ENCODE measurements around the gene ARL13B.
"Not testable (repeated sequence)": the region's sequence is repeated elsewhere in the genome, so short reads cannot be mapped to it uniquely, and the experiment has no call there.

ARL13B gene

GRCh38 chr3:94011233-94011711 lies 31.3 kb downstream of the ARL13B start:
- Mint-ChIP-seq H3K4me3 (no peak overlapping the region), H3K27me3 (no peaks in the 10 kb centered on the region), H3K9me3 (no peaks in the 10 kb centered on the region), H3K36me3 (ENCODE audit: insufficient read depth) (no peaks in the 10 kb centered on the region), H3K4me1 (ENCODE audit: low read depth in 2 of 2) (peaks cover 4 to 5% of the 10 kb centered on the region in 2 donors), H3K27ac (no peak overlapping the region)
- no peak for DNase-seq
- no peak for ATAC-seq (replicated peaks)

- no peak for DNase-seq
- Mint-ChIP-seq H3K4me3 (no peak overlapping the region), H3K9me3 (no peaks in the 10 kb centered on the region), H3K4me1 (ENCODE audit: low read depth in 2 of 2) (peaks cover 4 to 5% of the 10 kb centered on the region in 2 donors), H3K36me3 (ENCODE audit: insufficient read depth) (no peaks in the 10 kb centered on the region), H3K27me3 (no peaks in the 10 kb centered on the region), H3K27ac (no peak overlapping the region)
- no peak for ATAC-seq (replicated peaks)
Observed at GRCh38 chr3:94012185-94012584, 32.2 kb downstream of the ARL13B start.

GRCh38 chr3:94015025-94015424 lies 35.1 kb downstream of the ARL13B start:
- peaks cover 4 to 5% of the 10 kb centered on the region in 2 donors for H3K4me1 Mint-ChIP-seq (ENCODE audit: low read depth in 2 of 2)
- H3K36me3 Mint-ChIP-seq (ENCODE audit: insufficient read depth) = no peaks in the 10 kb centered on the region
- no peaks in the 10 kb centered on the region for H3K27me3 Mint-ChIP-seq
- H3K9me3 Mint-ChIP-seq = no peaks in the 10 kb centered on the region
- H3K27ac Mint-ChIP-seq = no peak overlapping the region
- no peak for ATAC-seq (replicated peaks)
- no peak for DNase-seq
- no peak overlapping the region for H3K4me3 Mint-ChIP-seq

- DNase-seq (no peak), ATAC-seq (replicated peaks) (no peak)
- H3K27ac Mint-ChIP-seq = no peak overlapping the region
- H3K9me3 Mint-ChIP-seq = no peaks in the 10 kb centered on the region
- H3K4me1 Mint-ChIP-seq (ENCODE audit: low read depth in 2 of 2) = no peaks in the 10 kb centered on the region
- no peaks in the 10 kb centered on the region for H3K27me3 Mint-ChIP-seq
- H3K4me3 Mint-ChIP-seq = no peak overlapping the region
- no peaks in the 10 kb centered on the region for H3K36me3 Mint-ChIP-seq (ENCODE audit: insufficient read depth)
Observed at GRCh38 chr3:94019659-94020058, 39.7 kb downstream of the ARL13B start.

- no peaks in the 10 kb centered on the region for H3K9me3 Mint-ChIP-seq
- no peaks in the 10 kb centered on the region for H3K36me3 Mint-ChIP-seq (ENCODE audit: insufficient read depth)
- no peak overlapping the region for H3K4me3 Mint-ChIP-seq
- no peaks in the 10 kb centered on the region for H3K27me3 Mint-ChIP-seq
- H3K4me1 Mint-ChIP-seq (ENCODE audit: low read depth in 2 of 2) = no peaks in the 10 kb centered on the region
- ATAC-seq (replicated peaks) = no peak
- no peak overlapping the region for H3K27ac Mint-ChIP-seq
- DNase-seq = no peak
Observed at GRCh38 chr3:94020293-94020692, 40.3 kb downstream of the ARL13B start.

GRCh38 chr3:94024385-94024784 lies 44.4 kb downstream of the ARL13B start:
- Mint-ChIP-seq H3K4me1 (ENCODE audit: low read depth in 2 of 2) (no peaks in the 10 kb centered on the region), H3K27me3 (no peaks in the 10 kb centered on the region), H3K27ac (no peak overlapping the region), H3K9me3 (no peaks in the 10 kb centered on the region), H3K4me3 (no peak overlapping the region), H3K36me3 (ENCODE audit: insufficient read depth) (no peaks in the 10 kb centered on the region)
- no peak for DNase-seq
- no peak for ATAC-seq (replicated peaks)

- DNase-seq = no peak
- Mint-ChIP-seq H3K36me3 (ENCODE audit: insufficient read depth) (no peaks in the 10 kb centered on the region), H3K27ac (no peak overlapping the region), H3K27me3 (no peaks in the 10 kb centered on the region), H3K4me1 (ENCODE audit: low read depth in 2 of 2) (no peaks in the 10 kb centered on the region), H3K9me3 (no peaks in the 10 kb centered on the region), H3K4me3 (no peak overlapping the region)
- no peak for ATAC-seq (replicated peaks)
Observed at GRCh38 chr3:94026623-94027022, 46.7 kb downstream of the ARL13B start.

GRCh38 chr3:94028093-94028837 lies 48.3 kb downstream of the ARL13B start, which contains the start of gene STX19:
STX19 (minus strand) TSS chr3:94028597; CDS start chr3:94015269, 13,328 bp downstream.
- Mint-ChIP-seq H3K9me3 (no peaks in the 10 kb centered on the region), H3K27me3 (no peaks in the 10 kb centered on the region), H3K36me3 (ENCODE audit: insufficient read depth) (no peaks in the 10 kb centered on the region), H3K4me3 (no peak within 1 kb of the TSS), H3K4me1 (ENCODE audit: low read depth in 2 of 2) (no peaks in the 10 kb centered on the region), H3K27ac (no peak within 1 kb of the TSS)
- no peak for ATAC-seq (replicated peaks)
- DNase-seq = no peak

GRCh38 chr3:94036909-94037507 lies 57.1 kb downstream of the ARL13B start:
- Mint-ChIP-seq H3K9me3 (no peaks in the 10 kb centered on the region), H3K27ac (no peak overlapping the region), H3K27me3 (no peaks in the 10 kb centered on the region), H3K4me1 (ENCODE audit: low read depth in 2 of 2) (no peaks in the 10 kb centered on the region), H3K36me3 (ENCODE audit: insufficient read depth) (peaks cover 6% of the 10 kb centered on the region), H3K4me3 (no peak overlapping the region)
- DNase-seq (no peak), ATAC-seq (replicated peaks) (peak; percentile 49)

- H3K4me1 Mint-ChIP-seq (ENCODE audit: low read depth in 2 of 2) = peaks cover 0 to 2% of the 10 kb centered on the region in 2 donors
- ATAC-seq (replicated peaks) (no peak), DNase-seq (no peak)
Observed at GRCh38 chr3:94043285-94043684, 63.3 kb downstream of the ARL13B start.

GRCh38 chr3:94044100-94044936 lies 64.4 kb downstream of the ARL13B start:
- not testable (repeated sequence) for H3K27me3 Mint-ChIP-seq; ATAC-seq (replicated peaks); DNase-seq; H3K4me1 Mint-ChIP-seq (ENCODE audit: low read depth in 2 of 2); H3K9me3 Mint-ChIP-seq; H3K4me3 Mint-ChIP-seq
- Mint-ChIP-seq H3K27ac (peak overlapping the region; percentile 77 to 88), H3K36me3 (ENCODE audit: insufficient read depth) (peaks cover 11% of the 10 kb centered on the region)

More at GRCh38 chr3:94043285-94043684, 63.3 kb downstream of the ARL13B start:
- Mint-ChIP-seq H3K9me3 (no peaks in the 10 kb centered on the region), H3K27me3 (no peaks in the 10 kb centered on the region), H3K4me3 (peak overlapping the region in 1 of 2 donors; percentile 54), H3K27ac (peak overlapping the region; percentile 77 to 88), H3K36me3 (ENCODE audit: insufficient read depth) (peaks cover 11% of the 10 kb centered on the region)

GRCh38 chr3:94046533-94046932 lies 66.6 kb downstream of the ARL13B start:
- Mint-ChIP-seq H3K4me3 (no peak overlapping the region), H3K36me3 (ENCODE audit: insufficient read depth) (peaks cover 8% of the 10 kb centered on the region), H3K27ac (no peak overlapping the region), H3K9me3 (no peaks in the 10 kb centered on the region), H3K27me3 (no peaks in the 10 kb centered on the region), H3K4me1 (ENCODE audit: low read depth in 2 of 2) (peaks cover 0 to 2% of the 10 kb centered on the region in 2 donors)
- ATAC-seq (replicated peaks) (no peak), DNase-seq (no peak)

GRCh38 chr3:94049267-94049666 lies 69.3 kb downstream of the ARL13B start:
- Mint-ChIP-seq H3K27ac (no peak overlapping the region), H3K36me3 (ENCODE audit: insufficient read depth) (peaks cover under 1% of the 10 kb centered on the region)

More at GRCh38 chr3:94049267-94049666, 69.3 kb downstream of the ARL13B start:
- no peak for ATAC-seq (replicated peaks)
- no peak overlapping the region for H3K4me3 Mint-ChIP-seq
- H3K4me1 Mint-ChIP-seq (ENCODE audit: low read depth in 2 of 2) = peaks cover 0 to 2% of the 10 kb centered on the region in 2 donors
- H3K27me3 Mint-ChIP-seq = no peaks in the 10 kb centered on the region
- no peak for DNase-seq
- no peaks in the 10 kb centered on the region for H3K9me3 Mint-ChIP-seq

Data from effector memory CD8-positive, alpha-beta T cell (primary cell).